HCT116 (cell line): ENCODE data around the gene SEMA7A.

Source experiments
- EZH2phosphoT487 ChIP-seq: fragments of 200-600 bp; IDR thresholded peaks from 2 replicates; pipeline ENCODE4 v1.6.1; 2018; ENCODE audit warnings: antibody characterized with exemption, borderline replicate concordance
- JUND ChIP-seq: IDR thresholded peaks from 2 replicates; pipeline ENCODE4 v1.6.1; 2012
- POLR2A ChIP-seq: IDR thresholded peaks from 2 replicates; pipeline ENCODE4 v1.7.0; 2011; ENCODE audit warnings: borderline replicate concordance; ENCODE audit not compliant: insufficient read depth, insufficient read length; ENCODE audit errors: extremely low read depth
- POLR2AphosphoS5 ChIP-seq: IDR thresholded peaks from 2 replicates; pipeline ENCODE4 v1.6.1; 2011; ENCODE audit warnings: mild to moderate bottlenecking, low read depth, low read length, moderate library complexity
- SIN3A ChIP-seq: IDR thresholded peaks from 2 replicates; pipeline ENCODE4 v1.6.1; 2012; ENCODE audit warnings: low read depth
- YY1 ChIP-seq: IDR thresholded peaks from 2 replicates; pipeline ENCODE4 v1.6.1; 2011; ENCODE audit warnings: low read length, low read depth, moderate library complexity, mild to moderate bottlenecking; ENCODE audit not compliant: insufficient replicate concordance; ENCODE audit errors: extremely low read depth
- TF ChIP-seq, protein P1 (sequence below), 3 experiments: fragments of 200-600 bp in 1 of 3; sonication (generic) in 1 of 3; IDR thresholded peaks in 2 of 3; conservative IDR thresholded peaks in 1 of 3; 2 replicates each; pipeline ENCODE4 v1.5.1; 2012 to 2017; ENCODE audit warnings: low read depth in 2 of 3, low read length in 2 of 3, antibody characterized with exemption in 1 of 3, borderline replicate concordance in 1 of 3, control low read depth in 1 of 3, mild to moderate bottlenecking in 1 of 3, mixed read lengths in 1 of 3, mixed run types in 1 of 3, moderate library complexity in 1 of 3; ENCODE audit not compliant: insufficient read depth in 1 of 3

DNA sequence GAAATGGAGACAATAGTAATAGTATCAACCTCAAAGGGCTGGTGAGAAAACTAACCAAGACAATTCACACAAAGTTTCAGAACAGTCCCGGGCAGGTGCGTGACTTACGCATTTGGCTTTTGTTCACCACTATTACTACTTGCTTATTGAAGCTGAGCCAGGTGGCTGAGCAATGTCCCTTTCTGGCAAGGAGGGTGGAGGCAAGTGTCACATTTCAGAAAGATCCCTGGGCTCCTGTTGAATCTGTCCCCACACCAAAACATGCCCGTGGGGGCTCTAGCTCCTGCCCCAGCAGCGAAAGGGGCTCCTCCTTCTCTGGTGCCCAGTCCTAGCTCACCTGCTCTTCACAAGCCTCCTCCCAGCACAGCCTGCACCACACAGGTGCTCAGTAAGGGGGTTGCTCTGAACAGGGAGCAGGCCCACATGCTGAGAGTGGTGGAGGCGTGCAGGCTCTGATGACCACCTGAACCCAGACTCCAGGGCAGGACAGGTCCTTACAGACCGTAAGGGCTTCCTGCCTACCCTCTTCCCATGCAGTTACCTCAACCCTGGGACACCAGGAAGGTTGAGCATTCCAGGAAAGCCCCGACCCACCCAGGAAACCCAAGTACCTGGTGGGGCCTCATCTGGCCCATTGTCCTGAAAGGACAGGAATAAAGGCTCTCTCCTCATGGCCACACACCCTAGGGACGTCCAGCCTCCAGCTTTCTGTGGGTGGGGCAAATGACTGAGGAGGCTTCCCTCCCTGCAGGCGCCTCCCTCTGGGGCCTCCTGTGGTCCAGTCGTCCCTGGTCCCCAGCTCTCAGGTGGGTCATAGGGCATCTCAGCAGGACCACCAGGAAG, 32.6 kb downstream of the SEMA7A start:
- TF ChIP-seq, protein P1, sequence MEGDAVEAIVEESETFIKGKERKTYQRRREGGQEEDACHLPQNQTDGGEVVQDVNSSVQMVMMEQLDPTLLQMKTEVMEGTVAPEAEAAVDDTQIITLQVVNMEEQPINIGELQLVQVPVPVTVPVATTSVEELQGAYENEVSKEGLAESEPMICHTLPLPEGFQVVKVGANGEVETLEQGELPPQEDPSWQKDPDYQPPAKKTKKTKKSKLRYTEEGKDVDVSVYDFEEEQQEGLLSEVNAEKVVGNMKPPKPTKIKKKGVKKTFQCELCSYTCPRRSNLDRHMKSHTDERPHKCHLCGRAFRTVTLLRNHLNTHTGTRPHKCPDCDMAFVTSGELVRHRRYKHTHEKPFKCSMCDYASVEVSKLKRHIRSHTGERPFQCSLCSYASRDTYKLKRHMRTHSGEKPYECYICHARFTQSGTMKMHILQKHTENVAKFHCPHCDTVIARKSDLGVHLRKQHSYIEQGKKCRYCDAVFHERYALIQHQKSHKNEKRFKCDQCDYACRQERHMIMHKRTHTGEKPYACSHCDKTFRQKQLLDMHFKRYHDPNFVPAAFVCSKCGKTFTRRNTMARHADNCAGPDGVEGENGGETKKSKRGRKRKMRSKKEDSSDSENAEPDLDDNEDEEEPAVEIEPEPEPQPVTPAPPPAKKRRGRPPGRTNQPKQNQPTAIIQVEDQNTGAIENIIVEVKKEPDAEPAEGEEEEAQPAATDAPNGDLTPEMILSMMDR (IDR thresholded peaks at IDR 0.05 in 2 of 3, conservative IDR thresholded peaks at IDR 0.05 in 1 of 3; ENCODE audit: borderline replicate concordance in 1 of 3, insufficient read depth in 1 of 3, low read depth in 2 of 3, low read length in 2 of 3) = no peak
- TF ChIP-seq EZH2phosphoT487 (no peak), SIN3A (no peak), POLR2A (no peak), YY1 (no peak), JUND (no peak), POLR2AphosphoS5 (no peak)
